ENCODE measurements around the gene C10orf90.

C10orf90 gene

GRCh38 chr10:126663328-126663727 is 7.2 kb downstream of the C10orf90 start:
- Mint-ChIP-seq H3K4me1 (no peaks in the 10 kb centered on the region), H3K36me3 (no peaks in the 10 kb centered on the region), H3K27me3 (peaks cover 0 to 4% of the 10 kb centered on the region in 2 donors), H3K9me3 (no peaks in the 10 kb centered on the region), H3K4me3 (no peak overlapping the region), H3K27ac (no peak overlapping the region)
- DNase-seq (no peak), ATAC-seq (replicated peaks) (peak; percentile 33 to 52)

- DNase-seq (no peak), ATAC-seq (replicated peaks) (no peak)
- Mint-ChIP-seq H3K4me3 (no peak overlapping the region), H3K36me3 (no peaks in the 10 kb centered on the region), H3K27me3 (peaks cover 0 to 4% of the 10 kb centered on the region in 2 donors), H3K9me3 (no peaks in the 10 kb centered on the region), H3K27ac (no peak overlapping the region), H3K4me1 (no peaks in the 10 kb centered on the region)
These were observed 8.5 kb downstream of the C10orf90 start for GRCh38 chr10:126661841-126662515.

- Mint-ChIP-seq H3K27me3 (peaks cover 0 to 4% of the 10 kb centered on the region in 2 donors), H3K36me3 (no peaks in the 10 kb centered on the region), H3K27ac (no peak overlapping the region), H3K9me3 (no peaks in the 10 kb centered on the region), H3K4me3 (no peak overlapping the region), H3K4me1 (no peaks in the 10 kb centered on the region)
- no peak for ATAC-seq (replicated peaks)
- DNase-seq, result no peak
These were observed 9.1 kb downstream of the C10orf90 start for GRCh38 chr10:126661356-126661755.

GRCh38 chr10:126659750-126660149 is 10.7 kb downstream of the C10orf90 start:
- H3K9me3 Mint-ChIP-seq, result no peaks in the 10 kb centered on the region
- H3K36me3 Mint-ChIP-seq, result no peaks in the 10 kb centered on the region
- no peak for ATAC-seq (replicated peaks)
- no peaks in the 10 kb centered on the region for H3K27me3 Mint-ChIP-seq
- no peak overlapping the region for H3K4me3 Mint-ChIP-seq
- no peak overlapping the region for H3K27ac Mint-ChIP-seq
- no peak for DNase-seq
- H3K4me1 Mint-ChIP-seq, result no peaks in the 10 kb centered on the region

GRCh38 chr10:126658928-126659327 is 11.6 kb downstream of the C10orf90 start:
- Mint-ChIP-seq H3K9me3 (no peaks in the 10 kb centered on the region), H3K4me3 (no peak overlapping the region), H3K4me1 (no peaks in the 10 kb centered on the region), H3K27me3 (no peaks in the 10 kb centered on the region), H3K27ac (no peak overlapping the region), H3K36me3 (no peaks in the 10 kb centered on the region)
- DNase-seq (no peak), ATAC-seq (replicated peaks) (no peak)

GRCh38 chr10:126654579-126654978 is 15.9 kb downstream of the C10orf90 start:
- Mint-ChIP-seq H3K4me1 (no peaks in the 10 kb centered on the region), H3K4me3 (no peak overlapping the region), H3K27me3 (peaks cover 0 to 2% of the 10 kb centered on the region in 2 donors), H3K9me3 (peaks cover 0 to 2% of the 10 kb centered on the region in 2 donors), H3K36me3 (no peaks in the 10 kb centered on the region), H3K27ac (no peak overlapping the region)
- DNase-seq (no peak), ATAC-seq (replicated peaks) (no peak)

- DNase-seq, result no peak
- no peaks in the 10 kb centered on the region for H3K4me1 Mint-ChIP-seq
- H3K27ac Mint-ChIP-seq, result no peak overlapping the region
- no peak overlapping the region for H3K4me3 Mint-ChIP-seq
- no peak for ATAC-seq (replicated peaks)
- peaks cover 0 to 5% of the 10 kb centered on the region in 2 donors for H3K9me3 Mint-ChIP-seq
- peaks cover 0 to 6% of the 10 kb centered on the region in 2 donors for H3K27me3 Mint-ChIP-seq
- H3K36me3 Mint-ChIP-seq, result no peaks in the 10 kb centered on the region
These were observed 19.0 kb downstream of the C10orf90 start for GRCh38 chr10:126651467-126651866.

- no peak overlapping the region for H3K4me3 Mint-ChIP-seq
- H3K27me3 Mint-ChIP-seq, result peaks cover 0 to 6% of the 10 kb centered on the region in 2 donors
- peaks cover 0 to 5% of the 10 kb centered on the region in 2 donors for H3K9me3 Mint-ChIP-seq
- DNase-seq (no peak), ATAC-seq (replicated peaks) (no peak)
- no peaks in the 10 kb centered on the region for H3K4me1 Mint-ChIP-seq
- no peaks in the 10 kb centered on the region for H3K36me3 Mint-ChIP-seq
- no peak overlapping the region for H3K27ac Mint-ChIP-seq
These were observed 20.3 kb downstream of the C10orf90 start for GRCh38 chr10:126650161-126650560.

GRCh38 chr10:126647116-126647515 is 23.4 kb downstream of the C10orf90 start:
- ATAC-seq (replicated peaks) (no peak), DNase-seq (no peak)
- Mint-ChIP-seq H3K4me3 (no peak overlapping the region), H3K36me3 (no peaks in the 10 kb centered on the region), H3K9me3 (peaks cover 1 to 9% of the 10 kb centered on the region in 2 donors), H3K27me3 (peaks cover 0 to 6% of the 10 kb centered on the region in 2 donors), H3K4me1 (no peaks in the 10 kb centered on the region), H3K27ac (no peak overlapping the region)

GRCh38 chr10:126646110-126646509 is 24.4 kb downstream of the C10orf90 start:
- H3K9me3 Mint-ChIP-seq, result peaks cover 1 to 9% of the 10 kb centered on the region in 2 donors

GRCh38 chr10:126640401-126640800 is 30.1 kb downstream of the C10orf90 start:
- DNase-seq (no peak), ATAC-seq (replicated peaks) (no peak)
- no peak overlapping the region for H3K4me3 Mint-ChIP-seq
- no peaks in the 10 kb centered on the region for H3K36me3 Mint-ChIP-seq
- peaks cover 1 to 4% of the 10 kb centered on the region in 2 donors for H3K9me3 Mint-ChIP-seq
- no peak overlapping the region for H3K27ac Mint-ChIP-seq
- no peaks in the 10 kb centered on the region for H3K27me3 Mint-ChIP-seq
- no peaks in the 10 kb centered on the region for H3K4me1 Mint-ChIP-seq

More at GRCh38 chr10:126646110-126646509, 24.4 kb downstream of the C10orf90 start:
- Mint-ChIP-seq H3K36me3 (no peaks in the 10 kb centered on the region), H3K4me3 (no peak overlapping the region), H3K4me1 (no peaks in the 10 kb centered on the region), H3K27me3 (peaks cover 0 to 6% of the 10 kb centered on the region in 2 donors), H3K27ac (no peak overlapping the region)
- ATAC-seq (replicated peaks) (no peak), DNase-seq (no peak)

GRCh38 chr10:126639084-126639483 is 31.4 kb downstream of the C10orf90 start:
- H3K27me3 Mint-ChIP-seq, result no peaks in the 10 kb centered on the region
- ATAC-seq (replicated peaks) (no peak), DNase-seq (no peak)
- peaks cover 1 to 4% of the 10 kb centered on the region in 2 donors for H3K9me3 Mint-ChIP-seq
- H3K36me3 Mint-ChIP-seq, result no peaks in the 10 kb centered on the region
- no peak overlapping the region for H3K27ac Mint-ChIP-seq
- no peak overlapping the region for H3K4me3 Mint-ChIP-seq
- H3K4me1 Mint-ChIP-seq, result no peaks in the 10 kb centered on the region

- Mint-ChIP-seq H3K4me1 (no peaks in the 10 kb centered on the region), H3K9me3 (peaks cover 1 to 4% of the 10 kb centered on the region in 2 donors), H3K27me3 (no peaks in the 10 kb centered on the region), H3K4me3 (no peak overlapping the region), H3K36me3 (no peaks in the 10 kb centered on the region), H3K27ac (no peak overlapping the region)
- DNase-seq (no peak), ATAC-seq (replicated peaks) (no peak)
These were observed 32.0 kb downstream of the C10orf90 start for GRCh38 chr10:126638542-126638941.

- DNase-seq (no peak), ATAC-seq (replicated peaks) (no peak)
- Mint-ChIP-seq H3K4me1 (no peaks in the 10 kb centered on the region), H3K27ac (no peak overlapping the region), H3K36me3 (no peaks in the 10 kb centered on the region), H3K9me3 (peaks cover under 1 to 2% of the 10 kb centered on the region in 2 donors), H3K4me3 (no peak overlapping the region), H3K27me3 (no peaks in the 10 kb centered on the region)
These were observed 33.0 kb downstream of the C10orf90 start for GRCh38 chr10:126637501-126637900.

- Mint-ChIP-seq H3K27ac (no peak overlapping the region), H3K4me1 (no peaks in the 10 kb centered on the region), H3K36me3 (no peaks in the 10 kb centered on the region), H3K9me3 (no peaks in the 10 kb centered on the region), H3K4me3 (no peak overlapping the region), H3K27me3 (no peaks in the 10 kb centered on the region)
- ATAC-seq (replicated peaks) (no peak), DNase-seq (no peak)
These were observed 35.6 kb downstream of the C10orf90 start for GRCh38 chr10:126634911-126635310.
